Thyroid gland (tissue), 4 donors: ENCODE measurements around the gene OR11H7.

Source experiments
- POLR2A ChIP-seq, 2 donors: fragments of 450-650 bp; IDR thresholded peaks; one replicate each; pipeline ENCODE4 v1.6.1; 2017; ENCODE audit warnings: antibody characterized with exemption in 2 of 2, mild to moderate bottlenecking in 2 of 2, moderate library complexity in 1 of 2
- TF ChIP-seq, protein P1 (sequence below), 6 experiments: fragments of 200-600 bp in 3 of 6; fragments of 450-650 bp in 3 of 6; sonication (generic) in 3 of 6; IDR thresholded peaks; one replicate each; pipeline ENCODE4 v1.5.1; 2016 to 2019; ENCODE audit warnings: antibody characterized with exemption in 6 of 6, mild to moderate bottlenecking in 2 of 6, inconsistent platforms in 1 of 6, moderate library complexity in 1 of 6

DNA sequence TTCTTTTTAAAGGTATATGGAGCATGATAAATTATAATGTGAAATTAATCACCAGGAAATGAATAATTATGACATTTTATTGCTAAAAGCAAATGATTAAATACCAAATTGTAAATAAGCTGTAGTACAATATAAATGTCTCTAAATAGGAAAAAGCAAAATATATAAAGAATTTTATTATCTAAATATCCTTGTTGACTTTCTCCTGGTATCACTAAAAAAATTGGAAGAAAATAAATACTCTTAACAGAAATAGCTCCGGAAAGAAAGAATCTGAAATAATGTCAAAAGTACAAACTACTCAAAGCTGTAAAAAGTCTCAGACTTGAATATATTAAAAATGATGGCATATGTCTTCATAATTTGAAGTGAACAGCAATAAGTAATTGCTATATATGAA, at the start of gene OR11H7:
- TF ChIP-seq, protein P1, sequence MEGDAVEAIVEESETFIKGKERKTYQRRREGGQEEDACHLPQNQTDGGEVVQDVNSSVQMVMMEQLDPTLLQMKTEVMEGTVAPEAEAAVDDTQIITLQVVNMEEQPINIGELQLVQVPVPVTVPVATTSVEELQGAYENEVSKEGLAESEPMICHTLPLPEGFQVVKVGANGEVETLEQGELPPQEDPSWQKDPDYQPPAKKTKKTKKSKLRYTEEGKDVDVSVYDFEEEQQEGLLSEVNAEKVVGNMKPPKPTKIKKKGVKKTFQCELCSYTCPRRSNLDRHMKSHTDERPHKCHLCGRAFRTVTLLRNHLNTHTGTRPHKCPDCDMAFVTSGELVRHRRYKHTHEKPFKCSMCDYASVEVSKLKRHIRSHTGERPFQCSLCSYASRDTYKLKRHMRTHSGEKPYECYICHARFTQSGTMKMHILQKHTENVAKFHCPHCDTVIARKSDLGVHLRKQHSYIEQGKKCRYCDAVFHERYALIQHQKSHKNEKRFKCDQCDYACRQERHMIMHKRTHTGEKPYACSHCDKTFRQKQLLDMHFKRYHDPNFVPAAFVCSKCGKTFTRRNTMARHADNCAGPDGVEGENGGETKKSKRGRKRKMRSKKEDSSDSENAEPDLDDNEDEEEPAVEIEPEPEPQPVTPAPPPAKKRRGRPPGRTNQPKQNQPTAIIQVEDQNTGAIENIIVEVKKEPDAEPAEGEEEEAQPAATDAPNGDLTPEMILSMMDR (IDR thresholded peaks at IDR 0.05), result no peak
- no peak for TF ChIP-seq POLR2A (IDR thresholded peaks at IDR 0.05)
